ENCODE results near the gene CENPV. TPM values are rescaled to one million over a fixed set of nuclear protein-coding genes. Genes with fewer than 3 reads are reported as not detected.
"Not testable (repeated sequence)": the region's sequence is repeated elsewhere in the genome, so short reads cannot be mapped to it uniquely, and the experiment has no call there.

CENPV gene
- polyA plus RNA-seq (2013, experiment 1 of 2; ENCODE audit: insufficient read length) = 19.6 TPM
- 20.9 TPM for polyA plus RNA-seq (2013, experiment 2 of 2; ENCODE audit: insufficient read length)

- peak; percentile 46 for DNase-seq
These were observed at the start of gene CENPV for GRCh38 chr17:16353317-16354174. TSS of gene CENPV (minus strand) at chr17:16353469. CDS start at chr17:16353436, 33 bp downstream.

- no peak for DNase-seq
These were observed 45.3 kb upstream of the CENPV start for GRCh38 chr17:16398270-16399267.

GRCh38 chr17:16396693-16397092 lies 43.4 kb upstream of the CENPV start:
- not testable (repeated sequence) for DNase-seq

GRCh38 chr17:16395887-16396286 lies 42.6 kb upstream of the CENPV start:
- not testable (repeated sequence) for DNase-seq

- not testable (repeated sequence) for DNase-seq
These were observed 39.2 kb upstream of the CENPV start for GRCh38 chr17:16392491-16392890.

- DNase-seq = no peak
These were observed 38.2 kb upstream of the CENPV start for GRCh38 chr17:16391451-16391850.

GRCh38 chr17:16386126-16386507 lies 32.8 kb upstream of the CENPV start:
- DNase-seq = not testable (repeated sequence)

GRCh38 chr17:16384557-16384956 lies 31.3 kb upstream of the CENPV start:
- no peak for DNase-seq

- no peak for DNase-seq
These were observed 30.6 kb upstream of the CENPV start for GRCh38 chr17:16383772-16384287.

GRCh38 chr17:16383216-16383615 lies 29.9 kb upstream of the CENPV start:
- DNase-seq = no peak

GRCh38 chr17:16381496-16381820 lies 28.2 kb upstream of the CENPV start:
- DNase-seq = peak; percentile 8

- peak; percentile 99 for DNase-seq
These were observed 27.6 kb upstream of the CENPV start, which contains the start of gene UBB for GRCh38 chr17:16380640-16381495. TSS of gene UBB (plus strand) at chr17:16381091. CDS start at chr17:16381908, 817 bp downstream.

GRCh38 chr17:16379654-16380053 lies 26.4 kb upstream of the CENPV start:
- DNase-seq = no peak

- no peak for DNase-seq
These were observed 25.5 kb upstream of the CENPV start for GRCh38 chr17:16378636-16379282.

GRCh38 chr17:16377941-16378341 lies 24.7 kb upstream of the CENPV start:
- DNase-seq = peak; percentile 9

- DNase-seq = peak; percentile 31
These were observed 21.1 kb upstream of the CENPV start for GRCh38 chr17:16374146-16374938.

GRCh38 chr17:16371742-16372141 lies 18.5 kb upstream of the CENPV start:
- DNase-seq = peak; percentile 72

GRCh38 chr17:16364625-16365024 lies 11.4 kb upstream of the CENPV start:
- DNase-seq = no peak

- DNase-seq = peak; percentile 70
These were observed 10.7 kb upstream of the CENPV start for GRCh38 chr17:16363749-16364536.

Measured in fibroblast of skin of scalp (primary cell).